Prostate gland (tissue), 2 donors: ENCODE measurements around the gene NEURL1.

Experiments used
- POLR2A ChIP-seq: fragments of 450-650 bp; IDR thresholded peaks from one replicate; pipeline ENCODE4 v1.6.1; 2016; ENCODE audit warnings: antibody characterized with exemption, mild to moderate bottlenecking
- POLR2AphosphoS5 ChIP-seq: sonication (generic); formaldehyde crosslinking; IDR thresholded peaks from one replicate; pipeline ENCODE4 v1.6.1; 2017; ENCODE audit warnings: antibody characterized with exemption
- TF ChIP-seq, protein P1 (sequence below), 4 experiments: fragments of 200-600 bp in 2 of 4; fragments of 450-650 bp in 2 of 4; sonication (generic) in 2 of 4; IDR thresholded peaks; 1 replicate in 3 of 4; 2 replicates in 1 of 4; pipeline ENCODE4 v1.5.1; 2016 to 2019; ENCODE audit warnings: antibody characterized with exemption in 4 of 4, mild to moderate bottlenecking in 2 of 4, moderate library complexity in 2 of 4

GRCh38 chr10:103573205-103573487, 79.6 kb downstream of the NEURL1 start:
- TF ChIP-seq, protein P1, sequence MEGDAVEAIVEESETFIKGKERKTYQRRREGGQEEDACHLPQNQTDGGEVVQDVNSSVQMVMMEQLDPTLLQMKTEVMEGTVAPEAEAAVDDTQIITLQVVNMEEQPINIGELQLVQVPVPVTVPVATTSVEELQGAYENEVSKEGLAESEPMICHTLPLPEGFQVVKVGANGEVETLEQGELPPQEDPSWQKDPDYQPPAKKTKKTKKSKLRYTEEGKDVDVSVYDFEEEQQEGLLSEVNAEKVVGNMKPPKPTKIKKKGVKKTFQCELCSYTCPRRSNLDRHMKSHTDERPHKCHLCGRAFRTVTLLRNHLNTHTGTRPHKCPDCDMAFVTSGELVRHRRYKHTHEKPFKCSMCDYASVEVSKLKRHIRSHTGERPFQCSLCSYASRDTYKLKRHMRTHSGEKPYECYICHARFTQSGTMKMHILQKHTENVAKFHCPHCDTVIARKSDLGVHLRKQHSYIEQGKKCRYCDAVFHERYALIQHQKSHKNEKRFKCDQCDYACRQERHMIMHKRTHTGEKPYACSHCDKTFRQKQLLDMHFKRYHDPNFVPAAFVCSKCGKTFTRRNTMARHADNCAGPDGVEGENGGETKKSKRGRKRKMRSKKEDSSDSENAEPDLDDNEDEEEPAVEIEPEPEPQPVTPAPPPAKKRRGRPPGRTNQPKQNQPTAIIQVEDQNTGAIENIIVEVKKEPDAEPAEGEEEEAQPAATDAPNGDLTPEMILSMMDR (IDR thresholded peaks at IDR 0.05), result no peak
- no peak for TF ChIP-seq POLR2AphosphoS5
- TF ChIP-seq POLR2A, result no peak
